NCI-H128 (cell line): ENCODE measurements around the gene CDCA7L.
"Not testable (repeated sequence)": the region's sequence is repeated elsewhere in the genome, so short reads cannot be mapped to it uniquely, and the experiment has no call there.

Experiments used
- DNase-seq: peaks from one replicate; lab custom pipeline; 2025; ENCODE audit not compliant: unreplicated experiment; lab: John Stamatoyannopoulos, UW

Gene CDCA7L

GRCh38 chr7:21911341-21911875, 34.3 kb downstream of the CDCA7L start:
- DNase-seq, result no peak

GRCh38 chr7:21910253-21910652, 35.4 kb downstream of the CDCA7L start:
- DNase-seq, result no peak

- DNase-seq, result no peak
These were observed 37.0 kb downstream of the CDCA7L start for GRCh38 chr7:21908746-21909145.

- no peak for DNase-seq
These were observed 42.5 kb downstream of the CDCA7L start for GRCh38 chr7:21903020-21903786.

GRCh38 chr7:21902240-21902639, 43.5 kb downstream of the CDCA7L start:
- DNase-seq, result no peak

- no peak for DNase-seq
These were observed 47.3 kb downstream of the CDCA7L start for GRCh38 chr7:21898265-21898930.

- no peak for DNase-seq
These were observed 52.3 kb downstream of the CDCA7L start for GRCh38 chr7:21893401-21893800.

GRCh38 chr7:21891291-21891690, 54.4 kb downstream of the CDCA7L start:
- DNase-seq, result no peak

- no peak for DNase-seq
These were observed 57.9 kb downstream of the CDCA7L start for GRCh38 chr7:21887779-21888178.

GRCh38 chr7:21887353-21887752, 58.3 kb downstream of the CDCA7L start:
- DNase-seq, result no peak

- no peak for DNase-seq
These were observed 59.3 kb downstream of the CDCA7L start for GRCh38 chr7:21886396-21886795.

GRCh38 chr7:21884496-21884895, 61.2 kb downstream of the CDCA7L start:
- no peak for DNase-seq

GRCh38 chr7:21883501-21883900, 62.2 kb downstream of the CDCA7L start:
- not testable (repeated sequence) for DNase-seq

GRCh38 chr7:21883069-21883468, 62.6 kb downstream of the CDCA7L start:
- DNase-seq, result no peak

GRCh38 chr7:21869785-21870402, 75.8 kb downstream of the CDCA7L start:
- DNase-seq, result no peak

- no peak for DNase-seq
These were observed 77.2 kb downstream of the CDCA7L start for GRCh38 chr7:21868576-21868850.

- no peak for DNase-seq
These were observed 77.7 kb downstream of the CDCA7L start for GRCh38 chr7:21867816-21868575.

GRCh38 chr7:21867226-21867625, 78.5 kb downstream of the CDCA7L start:
- no peak for DNase-seq

GRCh38 chr7:21866731-21867130, 79.0 kb downstream of the CDCA7L start:
- no peak for DNase-seq

GRCh38 chr7:21865631-21866204, 80.0 kb downstream of the CDCA7L start:
- DNase-seq, result not testable (repeated sequence)

- DNase-seq, result no peak
These were observed 94.1 kb downstream of the CDCA7L start for GRCh38 chr7:21851559-21851967.
